HG02571 (cell line): ENCODE data around the gene PPM1A.

Source experiments
- ATAC-seq: cut with Tn5 transposase; IDR thresholded peaks from one replicate; pipeline ENCODE4 v1.9.1; 2021; ENCODE audit warnings: mild to moderate bottlenecking, moderate library complexity; ENCODE audit not compliant: unreplicated experiment

PPM1A gene

GRCh38 chr14:60225265-60225664 lies 23.8 kb upstream of the PPM1A start:
- no peak for ATAC-seq

- ATAC-seq, result no peak
Observed at GRCh38 chr14:60226298-60226697, 22.7 kb upstream of the PPM1A start.

GRCh38 chr14:60227291-60227690 lies 21.7 kb upstream of the PPM1A start:
- ATAC-seq, result no peak

- ATAC-seq, result no peak
Observed at GRCh38 chr14:60229614-60230013, 19.4 kb upstream of the PPM1A start.

GRCh38 chr14:60232185-60232584 lies 16.8 kb upstream of the PPM1A start:
- ATAC-seq, result no peak

- ATAC-seq, result no peak
Observed at GRCh38 chr14:60233251-60233650, 15.8 kb upstream of the PPM1A start.

GRCh38 chr14:60233891-60234290 lies 15.1 kb upstream of the PPM1A start:
- no peak for ATAC-seq

- ATAC-seq, result no peak
Observed at GRCh38 chr14:60235440-60235839, 13.6 kb upstream of the PPM1A start.

GRCh38 chr14:60238955-60239354 lies 10.1 kb upstream of the PPM1A start:
- ATAC-seq, result no peak

GRCh38 chr14:60240139-60240856 lies 8.7 kb upstream of the PPM1A start:
- ATAC-seq, result no peak

GRCh38 chr14:60241091-60241490 lies 7.9 kb upstream of the PPM1A start:
- no peak for ATAC-seq

GRCh38 chr14:60242429-60242828 lies 6.6 kb upstream of the PPM1A start:
- ATAC-seq, result no peak

GRCh38 chr14:60245380-60246177 lies 3.4 kb upstream of the PPM1A start:
- no peak for ATAC-seq

- ATAC-seq, result peak; percentile 60
Observed at GRCh38 chr14:60247994-60248696, 876 bp upstream of the PPM1A start.

- ATAC-seq, result peak; percentile 39
Observed at GRCh38 chr14:60249321-60250256, 568 bp downstream of the PPM1A start.

GRCh38 chr14:60250257-60251035 lies 1.4 kb downstream of the PPM1A start:
- no peak for ATAC-seq

- ATAC-seq, result no peak
Observed at GRCh38 chr14:60251877-60252276, 2.9 kb downstream of the PPM1A start.

GRCh38 chr14:60252630-60253029 lies 3.6 kb downstream of the PPM1A start:
- no peak for ATAC-seq

- ATAC-seq, result no peak
Observed at GRCh38 chr14:60253649-60254048, 4.6 kb downstream of the PPM1A start.

GRCh38 chr14:60254176-60254575 lies 5.2 kb downstream of the PPM1A start:
- no peak for ATAC-seq
